Measurements from ENCODE around the gene SLC35E1.
"Not testable (repeated sequence)": the region's sequence is repeated elsewhere in the genome, so short reads cannot be mapped to it uniquely, and the experiment has no call there.

DNA sequence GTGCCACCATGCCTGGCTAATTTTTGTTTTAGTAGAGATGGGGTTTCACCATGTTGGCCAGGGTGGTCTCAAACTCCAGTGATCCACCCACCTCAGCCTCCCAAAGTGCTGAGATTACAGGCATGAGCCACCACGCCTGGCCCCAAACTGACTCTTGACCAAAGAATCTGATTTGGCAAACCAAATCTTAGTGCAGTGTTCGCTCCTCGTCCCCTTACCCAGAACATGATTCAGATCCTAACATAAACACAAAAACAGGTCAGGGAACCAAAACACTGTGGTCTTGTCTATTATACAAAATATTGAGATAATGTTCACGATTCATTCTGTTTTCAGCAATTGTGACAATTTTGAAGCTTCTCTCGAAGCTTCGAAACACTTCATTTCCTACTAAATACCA is 20.3 kb downstream of the SLC35E1 start:
- TF ChIP-seq, protein P1, sequence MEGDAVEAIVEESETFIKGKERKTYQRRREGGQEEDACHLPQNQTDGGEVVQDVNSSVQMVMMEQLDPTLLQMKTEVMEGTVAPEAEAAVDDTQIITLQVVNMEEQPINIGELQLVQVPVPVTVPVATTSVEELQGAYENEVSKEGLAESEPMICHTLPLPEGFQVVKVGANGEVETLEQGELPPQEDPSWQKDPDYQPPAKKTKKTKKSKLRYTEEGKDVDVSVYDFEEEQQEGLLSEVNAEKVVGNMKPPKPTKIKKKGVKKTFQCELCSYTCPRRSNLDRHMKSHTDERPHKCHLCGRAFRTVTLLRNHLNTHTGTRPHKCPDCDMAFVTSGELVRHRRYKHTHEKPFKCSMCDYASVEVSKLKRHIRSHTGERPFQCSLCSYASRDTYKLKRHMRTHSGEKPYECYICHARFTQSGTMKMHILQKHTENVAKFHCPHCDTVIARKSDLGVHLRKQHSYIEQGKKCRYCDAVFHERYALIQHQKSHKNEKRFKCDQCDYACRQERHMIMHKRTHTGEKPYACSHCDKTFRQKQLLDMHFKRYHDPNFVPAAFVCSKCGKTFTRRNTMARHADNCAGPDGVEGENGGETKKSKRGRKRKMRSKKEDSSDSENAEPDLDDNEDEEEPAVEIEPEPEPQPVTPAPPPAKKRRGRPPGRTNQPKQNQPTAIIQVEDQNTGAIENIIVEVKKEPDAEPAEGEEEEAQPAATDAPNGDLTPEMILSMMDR (IDR thresholded peaks at IDR 0.05) = not testable (repeated sequence)
- TF ChIP-seq, protein P2, sequence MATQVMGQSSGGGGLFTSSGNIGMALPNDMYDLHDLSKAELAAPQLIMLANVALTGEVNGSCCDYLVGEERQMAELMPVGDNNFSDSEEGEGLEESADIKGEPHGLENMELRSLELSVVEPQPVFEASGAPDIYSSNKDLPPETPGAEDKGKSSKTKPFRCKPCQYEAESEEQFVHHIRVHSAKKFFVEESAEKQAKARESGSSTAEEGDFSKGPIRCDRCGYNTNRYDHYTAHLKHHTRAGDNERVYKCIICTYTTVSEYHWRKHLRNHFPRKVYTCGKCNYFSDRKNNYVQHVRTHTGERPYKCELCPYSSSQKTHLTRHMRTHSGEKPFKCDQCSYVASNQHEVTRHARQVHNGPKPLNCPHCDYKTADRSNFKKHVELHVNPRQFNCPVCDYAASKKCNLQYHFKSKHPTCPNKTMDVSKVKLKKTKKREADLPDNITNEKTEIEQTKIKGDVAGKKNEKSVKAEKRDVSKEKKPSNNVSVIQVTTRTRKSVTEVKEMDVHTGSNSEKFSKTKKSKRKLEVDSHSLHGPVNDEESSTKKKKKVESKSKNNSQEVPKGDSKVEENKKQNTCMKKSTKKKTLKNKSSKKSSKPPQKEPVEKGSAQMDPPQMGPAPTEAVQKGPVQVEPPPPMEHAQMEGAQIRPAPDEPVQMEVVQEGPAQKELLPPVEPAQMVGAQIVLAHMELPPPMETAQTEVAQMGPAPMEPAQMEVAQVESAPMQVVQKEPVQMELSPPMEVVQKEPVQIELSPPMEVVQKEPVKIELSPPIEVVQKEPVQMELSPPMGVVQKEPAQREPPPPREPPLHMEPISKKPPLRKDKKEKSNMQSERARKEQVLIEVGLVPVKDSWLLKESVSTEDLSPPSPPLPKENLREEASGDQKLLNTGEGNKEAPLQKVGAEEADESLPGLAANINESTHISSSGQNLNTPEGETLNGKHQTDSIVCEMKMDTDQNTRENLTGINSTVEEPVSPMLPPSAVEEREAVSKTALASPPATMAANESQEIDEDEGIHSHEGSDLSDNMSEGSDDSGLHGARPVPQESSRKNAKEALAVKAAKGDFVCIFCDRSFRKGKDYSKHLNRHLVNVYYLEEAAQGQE (IDR thresholded peaks at IDR 0.05; ENCODE audit: insufficient read depth in 1 of 2, low read depth in 2 of 2, low read length in 1 of 2) = not testable (repeated sequence)
- not testable (repeated sequence) for TF ChIP-seq SIN3A (IDR thresholded peaks at IDR 0.05; ENCODE audit: borderline replicate concordance, insufficient read depth, low read depth, low read length); POLR2AphosphoS5 (IDR thresholded peaks at IDR 0.05; ENCODE audit: low read depth, low read length); TCF7L2 (IDR thresholded peaks at IDR 0.05; ENCODE audit: low read depth, low read length)
